HG02588 (cell line): Measurements from ENCODE around the gene SORL1.

Experiments
- ATAC-seq: cut with Tn5 transposase; IDR thresholded peaks from one replicate; pipeline ENCODE4 v1.9.1; 2021; ENCODE audit warnings: mild to moderate bottlenecking, moderate library complexity; ENCODE audit not compliant: unreplicated experiment

SORL1 gene

GRCh38 chr11:121559606-121560200 lies 107.6 kb downstream of the SORL1 start:
- ATAC-seq, result no peak

- no peak for ATAC-seq
Observed at GRCh38 chr11:121560236-121560635, 108.1 kb downstream of the SORL1 start.

DNA sequence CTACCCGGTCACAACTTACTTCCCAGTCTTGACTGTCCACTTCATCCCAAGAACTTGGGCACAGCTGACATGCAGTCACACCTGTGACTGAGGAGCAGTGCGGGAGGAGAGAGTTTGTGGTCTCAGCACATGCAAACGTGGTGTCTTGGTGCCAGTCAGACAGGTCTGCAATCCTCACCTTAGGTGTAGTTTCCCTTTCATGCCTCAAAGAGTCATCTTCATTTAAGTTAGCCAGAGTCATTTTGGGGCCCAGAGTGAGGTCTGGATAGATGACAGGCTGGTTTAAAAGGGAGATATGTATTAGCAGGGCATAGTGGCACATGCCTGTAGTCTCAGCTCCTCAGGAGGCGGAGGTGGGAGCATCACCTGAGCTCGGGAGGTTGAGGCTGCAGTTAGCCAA lies 109.1 kb downstream of the SORL1 start:
- ATAC-seq, result no peak

- ATAC-seq, result no peak
Observed at GRCh38 chr11:121561716-121562115, 109.6 kb downstream of the SORL1 start.

DNA sequence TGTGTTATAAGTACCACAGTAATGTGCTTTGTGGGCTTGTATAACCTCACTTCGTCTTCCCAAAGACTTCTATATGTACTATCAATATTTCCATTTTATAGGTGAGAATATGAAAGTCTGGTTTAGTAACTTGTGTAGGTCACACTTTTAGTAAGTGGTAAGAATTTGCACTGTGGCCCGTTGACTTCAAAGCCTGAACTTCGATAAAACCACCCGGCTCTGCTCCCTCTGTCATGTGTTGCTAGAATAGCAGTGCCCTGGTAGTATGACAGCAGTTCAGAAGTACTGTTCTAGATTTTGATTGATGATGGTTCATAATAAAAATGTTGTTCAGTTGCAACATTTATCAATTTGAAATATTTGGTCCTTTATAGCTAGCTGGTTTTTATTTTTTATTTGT lies 110.9 kb downstream of the SORL1 start:
- no peak for ATAC-seq

DNA sequence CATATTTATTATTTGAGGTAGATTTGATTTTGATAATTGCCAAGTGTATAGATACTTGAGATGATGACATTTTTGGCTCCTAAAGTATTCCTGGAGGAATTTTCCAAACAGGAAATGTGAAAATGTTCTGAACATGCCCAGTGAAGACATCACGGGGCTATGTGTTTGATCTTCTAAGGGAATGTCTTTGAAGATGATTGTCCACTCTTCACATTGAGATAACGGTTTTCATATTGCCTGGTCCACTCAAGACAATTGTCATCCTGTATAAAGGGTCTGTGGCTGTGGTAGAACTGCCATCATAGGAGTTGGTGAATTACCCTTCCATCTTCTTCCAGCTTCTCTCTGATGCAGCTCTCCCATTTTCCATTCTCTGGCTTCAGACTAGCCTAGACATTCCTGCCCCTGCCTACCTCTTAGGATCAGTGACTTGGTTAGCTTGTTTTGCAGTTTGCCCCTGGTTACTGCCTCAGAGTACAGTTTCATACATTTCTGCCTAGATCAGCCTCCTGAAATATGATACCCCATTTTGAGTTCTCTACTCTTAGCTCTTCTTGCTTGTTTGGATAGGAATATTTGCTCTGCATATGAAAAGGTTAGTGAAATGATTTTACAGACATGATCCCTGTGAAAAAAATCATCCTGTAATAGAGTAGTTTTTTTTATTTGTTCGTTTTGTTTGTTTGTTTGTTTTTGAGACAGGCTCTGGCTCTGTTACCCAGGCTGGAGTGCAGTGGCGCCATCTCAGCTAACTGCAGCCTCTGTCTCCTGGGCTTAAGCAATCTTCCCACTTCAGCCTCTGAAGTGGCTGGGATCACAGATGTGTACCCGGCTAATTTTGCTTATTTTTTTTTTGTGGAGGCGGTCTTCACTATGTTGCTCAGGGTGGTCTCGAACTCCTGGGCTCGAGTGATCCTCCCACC lies 112.0 kb downstream of the SORL1 start:
- ATAC-seq, result no peak

- no peak for ATAC-seq
Observed at GRCh38 chr11:121564948-121565684, 113.0 kb downstream of the SORL1 start.

DNA sequence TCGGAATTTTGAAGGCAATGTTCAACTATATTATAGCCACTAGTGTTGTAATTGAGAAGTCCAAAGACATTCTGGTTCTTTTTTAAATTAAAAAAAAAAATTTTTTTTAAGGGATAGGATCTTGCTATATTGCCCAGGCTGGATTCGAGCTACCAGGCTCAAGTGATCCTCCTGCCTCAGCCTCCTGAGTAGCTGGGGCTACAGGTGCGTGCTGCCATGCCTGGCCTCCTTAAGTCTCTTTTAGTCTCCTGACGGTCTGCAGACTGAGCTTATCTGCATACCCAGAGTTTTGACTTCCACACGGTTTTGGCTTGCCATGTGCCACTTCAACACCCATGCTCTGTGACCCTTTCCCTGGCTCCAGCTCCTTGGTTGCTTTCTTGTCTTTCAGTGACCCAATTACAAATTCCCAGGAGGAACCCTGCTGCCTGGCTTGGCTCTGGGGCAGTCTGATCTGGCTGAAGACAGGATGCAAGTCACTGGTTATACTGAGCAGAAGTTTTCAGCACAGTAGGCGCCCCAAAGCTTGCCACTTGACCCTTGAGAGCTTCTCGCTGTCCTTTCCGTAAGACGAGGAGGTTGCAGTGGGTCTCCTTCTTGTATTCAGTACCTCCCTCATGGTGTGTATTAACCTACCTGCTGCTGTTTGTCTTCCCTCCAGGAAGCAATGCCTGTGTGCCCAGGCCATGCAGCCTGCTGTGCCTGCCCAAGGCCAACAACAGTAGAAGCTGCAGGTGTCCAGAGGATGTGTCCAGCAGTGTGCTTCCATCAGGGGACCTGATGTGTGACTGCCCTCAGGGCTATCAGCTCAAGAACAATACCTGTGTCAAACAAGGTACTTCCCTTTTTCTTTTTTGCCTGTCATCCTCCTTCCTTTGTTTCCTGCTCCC lies 114.4 kb downstream of the SORL1 start:
- ATAC-seq, result no peak

DNA sequence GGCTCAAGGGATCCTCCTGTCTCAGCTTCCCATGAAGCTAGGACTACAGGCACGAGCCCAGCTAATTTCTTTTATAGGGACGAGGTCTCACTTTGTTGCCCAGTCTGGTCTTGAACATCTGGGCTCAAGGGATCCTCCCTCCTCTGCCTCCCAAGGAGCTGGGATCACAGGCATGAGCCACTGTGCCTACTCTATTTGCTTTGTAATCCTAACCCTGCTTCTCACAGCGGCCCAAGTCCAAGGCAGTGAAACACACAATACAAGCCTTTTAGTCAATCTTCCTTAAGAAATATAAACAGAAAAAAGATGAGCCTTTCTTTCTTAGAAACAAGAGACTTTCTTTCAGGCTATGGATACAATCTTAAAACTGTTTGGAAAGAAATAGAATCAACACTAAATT lies 115.9 kb downstream of the SORL1 start:
- no peak for ATAC-seq

- ATAC-seq, result peak; percentile 99
Observed at GRCh38 chr11:121569332-121570299, 117.5 kb downstream of the SORL1 start.

- ATAC-seq, result no peak
Observed at GRCh38 chr11:121570453-121570852, 118.3 kb downstream of the SORL1 start.

- no peak for ATAC-seq
Observed at GRCh38 chr11:121571506-121571905, 119.4 kb downstream of the SORL1 start.

DNA sequence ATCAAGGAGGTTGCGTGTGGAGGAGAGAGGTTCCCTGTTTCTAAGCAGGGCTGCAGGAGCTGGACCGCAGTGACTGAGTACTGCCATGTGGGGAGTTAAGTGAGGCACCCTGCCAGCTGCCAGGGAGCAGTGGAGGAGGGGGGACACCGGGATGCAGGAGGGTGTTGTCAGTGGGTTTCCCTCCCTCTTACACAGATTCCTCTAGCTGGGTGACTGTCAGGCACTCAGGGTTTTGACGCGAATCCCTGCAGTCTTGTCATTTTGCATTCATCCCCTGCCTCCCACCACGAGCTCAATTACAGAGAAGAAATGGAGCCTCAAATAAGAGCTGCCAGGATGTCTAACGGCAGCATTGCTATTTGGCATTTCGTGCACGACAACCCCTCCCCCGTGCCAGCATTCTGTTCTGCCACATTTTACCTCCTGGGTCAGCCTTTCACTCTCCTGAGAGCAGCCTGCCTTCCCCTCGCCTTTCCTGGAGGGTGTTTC lies 120.5 kb downstream of the SORL1 start:
- ATAC-seq, result no peak

DNA sequence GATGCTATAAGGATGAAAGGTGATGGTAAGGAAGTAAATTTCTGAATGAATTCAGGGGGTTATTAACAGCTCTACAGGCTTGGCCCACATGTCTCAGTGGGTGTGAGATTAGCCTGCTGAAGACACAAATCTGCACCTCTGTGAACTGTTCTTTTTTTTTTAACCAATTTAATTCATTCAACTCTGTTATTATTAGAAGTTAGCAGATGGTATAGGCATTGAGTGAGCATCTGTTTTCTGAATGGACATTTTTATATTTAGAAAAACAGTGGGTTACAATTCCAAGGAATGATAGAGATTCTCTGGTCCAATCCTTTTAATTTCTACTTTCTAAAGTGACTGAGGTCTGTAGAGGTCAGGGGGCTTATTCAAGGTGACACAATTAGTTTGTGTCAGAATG lies 122.7 kb downstream of the SORL1 start:
- ATAC-seq, result no peak

DNA sequence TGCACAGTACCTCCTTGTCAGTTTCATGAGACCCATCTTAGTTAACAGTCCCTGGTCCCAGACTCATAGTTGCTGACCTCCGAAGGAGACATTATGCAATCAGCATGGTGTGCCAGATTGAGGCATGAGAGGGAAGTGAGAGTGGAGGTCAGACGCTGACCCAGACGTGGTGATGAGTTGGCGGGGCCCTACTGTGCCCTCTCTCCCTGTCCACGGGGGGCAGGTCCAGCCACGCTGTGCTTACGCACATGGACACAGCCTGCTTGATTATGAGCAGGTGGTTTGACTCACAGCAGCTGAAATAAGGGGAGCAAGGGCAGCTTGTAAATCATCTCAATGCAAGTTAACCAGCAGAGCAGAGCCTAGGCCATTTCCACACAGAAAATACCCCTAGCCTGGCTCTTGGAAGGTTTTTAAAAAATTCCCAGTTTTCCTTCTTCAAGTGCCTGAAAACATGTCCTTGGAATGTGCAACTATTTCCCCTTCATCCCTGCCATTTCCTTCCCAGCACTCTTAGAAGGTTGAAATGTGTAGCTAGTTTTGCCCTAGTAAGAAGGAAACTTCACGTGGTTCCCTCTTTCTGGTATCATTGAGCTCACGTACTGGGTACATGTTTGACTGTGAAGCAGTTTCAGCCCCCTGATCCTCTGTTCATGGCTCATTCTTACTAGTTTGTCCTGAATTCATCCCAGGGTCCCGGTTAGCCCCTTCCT lies 123.3 kb downstream of the SORL1 start:
- ATAC-seq, result peak; percentile 69

- peak; percentile 26 for ATAC-seq
Observed at GRCh38 chr11:121575963-121576290, 123.8 kb downstream of the SORL1 start.

DNA sequence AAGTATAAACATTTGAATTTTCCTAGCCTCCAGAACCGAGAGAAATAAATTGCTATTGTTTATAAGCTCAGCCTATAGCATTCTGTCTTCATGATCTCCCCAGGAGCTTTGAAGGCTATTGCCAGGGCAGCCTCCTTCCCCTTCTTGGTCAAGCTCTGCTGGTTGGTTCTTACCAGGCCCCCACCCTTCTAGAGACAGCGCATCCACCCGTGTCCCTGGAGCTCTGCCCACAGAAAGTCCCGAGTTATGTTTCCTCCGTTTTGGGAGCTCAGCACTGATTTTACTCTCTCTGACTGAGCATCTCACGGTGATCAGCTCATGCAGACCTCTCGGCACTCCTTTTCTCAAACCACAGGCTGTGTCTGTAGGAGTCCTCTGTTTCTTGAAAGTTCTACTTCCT lies 124.4 kb downstream of the SORL1 start:
- no peak for ATAC-seq

GRCh38 chr11:121577106-121577848 lies 125.2 kb downstream of the SORL1 start:
- no peak for ATAC-seq
